ENCODE measurements around the gene AP1S2.

AP1S2 gene

DNA sequence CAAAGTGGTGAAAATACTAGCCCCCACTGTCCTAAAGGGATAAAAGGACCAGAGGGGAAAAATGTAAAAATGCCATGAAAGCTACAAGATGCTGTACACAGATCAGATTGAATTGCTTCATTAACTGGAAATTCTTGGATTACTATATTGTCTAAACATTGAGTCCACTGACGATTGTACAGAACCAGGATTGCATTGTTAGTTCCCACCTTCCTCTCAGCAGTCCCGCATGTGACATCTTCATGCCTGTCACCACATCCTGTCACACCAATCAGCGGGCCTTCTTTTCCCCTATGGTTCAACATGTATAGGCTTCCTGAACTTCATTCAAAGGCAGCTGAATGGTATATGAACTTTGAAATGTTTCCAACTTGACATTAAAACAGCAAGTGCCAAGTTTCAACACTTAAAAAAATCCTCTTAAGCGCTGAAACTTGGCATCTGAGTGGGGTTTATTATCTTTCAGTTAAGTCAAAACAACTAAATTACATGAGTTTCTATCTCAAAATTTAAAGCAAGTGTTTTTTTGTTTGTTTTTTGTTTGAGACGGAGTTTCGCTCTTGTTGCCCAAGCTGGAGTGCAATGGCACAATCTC is 39.7 kb downstream of the AP1S2 start:
- Histone ChIP-seq H3K9ac (ENCODE audit: low read depth in 1 of 2, low read length in 2 of 2) (no peak overlapping the region), H3K9me3 (ENCODE audit: control insufficient read depth in 2 of 2, low read length in 2 of 2) (no peaks in the 10 kb centered on the region), H3K27ac (ENCODE audit: low read depth in 2 of 2, low read length in 2 of 2) (no peak overlapping the region), H3K4me3 (ENCODE audit: low read length in 2 of 2) (no peak overlapping the region), H3K4me1 (ENCODE audit: control insufficient read depth in 2 of 2, insufficient read depth in 2 of 2, low read length in 2 of 2) (no peaks in the 10 kb centered on the region), H3K36me3 (ENCODE audit: control insufficient read depth in 2 of 2, insufficient read depth in 2 of 2, low read length in 2 of 2) (peaks cover 44 to 56% of the 10 kb centered on the region in 2 donors), H3K27me3 (ENCODE audit: control insufficient read depth in 2 of 2, insufficient read depth in 2 of 2, low read length in 2 of 2) (no peaks in the 10 kb centered on the region)

DNA sequence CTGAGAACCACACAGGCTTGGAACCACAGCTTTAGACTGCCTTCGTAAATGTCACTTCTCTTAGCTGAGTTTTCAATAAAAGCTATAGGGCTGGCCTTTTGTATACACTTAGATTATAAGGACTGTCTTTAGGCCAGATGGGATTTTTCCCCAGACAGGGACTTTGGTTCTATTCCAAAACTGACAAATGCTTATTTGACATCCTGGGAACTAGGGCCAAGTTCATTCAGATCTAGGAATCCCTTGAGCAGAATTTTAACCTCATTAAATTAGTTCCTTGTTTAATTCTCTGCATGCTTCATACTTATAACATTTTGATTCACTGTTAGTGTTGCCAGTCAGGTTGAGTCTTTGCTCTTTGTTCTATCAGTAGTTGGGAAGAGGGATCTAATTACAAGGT is 41.2 kb downstream of the AP1S2 start:
- H3K4me1 ChIP-seq (ENCODE audit: control insufficient read depth in 2 of 2, insufficient read depth in 2 of 2, low read length in 2 of 2): no peaks in the 10 kb centered on the region
- H3K36me3 ChIP-seq (ENCODE audit: control insufficient read depth in 2 of 2, insufficient read depth in 2 of 2, low read length in 2 of 2): peaks cover 49 to 62% of the 10 kb centered on the region in 2 donors
- no peak overlapping the region for H3K4me3 ChIP-seq (ENCODE audit: low read length in 2 of 2)
- no peaks in the 10 kb centered on the region for H3K9me3 ChIP-seq (ENCODE audit: control insufficient read depth in 2 of 2, low read length in 2 of 2)
- H3K9ac ChIP-seq (ENCODE audit: low read depth in 1 of 2, low read length in 2 of 2): no peak overlapping the region
- no peak overlapping the region for H3K27ac ChIP-seq (ENCODE audit: low read depth in 2 of 2, low read length in 2 of 2)
- H3K27me3 ChIP-seq (ENCODE audit: control insufficient read depth in 2 of 2, insufficient read depth in 2 of 2, low read length in 2 of 2): no peaks in the 10 kb centered on the region

DNA sequence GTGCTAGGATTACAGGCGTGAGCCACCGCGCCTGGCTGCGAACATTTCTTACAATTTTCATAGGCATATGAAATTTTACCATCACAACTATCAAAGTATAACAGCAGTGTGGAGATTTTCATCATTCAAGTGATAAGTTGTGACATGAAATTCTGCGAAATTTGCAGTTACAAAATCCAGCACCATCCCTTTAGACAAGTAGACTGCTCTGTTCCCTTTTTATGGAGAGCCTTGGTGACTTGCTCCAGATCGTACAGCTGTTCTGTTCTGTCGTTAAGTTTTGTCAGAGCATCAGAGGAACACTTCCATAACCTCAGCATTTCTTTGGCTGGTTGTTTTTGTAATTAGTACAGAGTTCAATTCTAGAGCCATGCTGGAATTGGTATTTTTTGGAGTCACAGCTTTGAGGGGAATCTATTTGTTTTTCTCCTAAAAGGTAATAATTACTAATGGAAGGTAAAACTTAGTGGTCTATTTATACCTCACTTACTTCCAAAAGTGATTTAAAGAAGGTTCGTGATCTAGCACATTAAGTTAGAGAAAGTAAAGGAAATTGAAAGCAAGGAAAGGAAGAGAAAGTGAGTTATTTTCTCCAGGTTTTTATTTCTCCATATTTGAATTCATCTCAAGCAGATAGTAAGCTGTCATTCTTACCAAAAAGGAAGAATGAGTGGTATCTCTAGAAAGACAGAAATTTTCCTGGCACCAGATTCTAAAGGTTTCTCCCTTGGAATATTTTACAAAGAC is 42.2 kb downstream of the AP1S2 start:
- peaks cover 45 to 54% of the 10 kb centered on the region in 2 donors for H3K36me3 ChIP-seq (ENCODE audit: control insufficient read depth in 2 of 2, insufficient read depth in 2 of 2, low read length in 2 of 2)

DNA sequence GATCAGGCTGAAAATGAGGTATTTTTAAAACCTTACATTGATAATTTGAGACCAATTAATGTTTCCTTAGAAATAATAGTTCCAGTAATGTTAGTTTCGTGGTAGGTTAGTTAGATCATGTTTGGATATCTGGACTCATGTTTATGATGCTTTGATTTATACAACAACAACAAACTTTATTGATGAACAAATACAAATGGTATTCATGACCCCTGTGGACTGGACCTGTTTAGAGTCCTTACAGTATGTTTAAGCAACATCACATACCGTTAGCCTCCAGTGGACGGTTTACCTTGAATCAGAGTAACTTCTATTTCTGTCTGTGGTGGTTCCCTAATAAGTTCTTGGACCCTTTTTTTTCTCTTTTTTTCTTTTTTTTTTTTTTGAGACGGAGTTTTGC is 46.4 kb downstream of the AP1S2 start:
- H3K4me1 ChIP-seq (ENCODE audit: control insufficient read depth in 2 of 2, insufficient read depth in 2 of 2, low read length in 2 of 2): no peaks in the 10 kb centered on the region
- no peak overlapping the region for H3K9ac ChIP-seq (ENCODE audit: low read depth in 1 of 2, low read length in 2 of 2)
- H3K36me3 ChIP-seq (ENCODE audit: control insufficient read depth in 2 of 2, insufficient read depth in 2 of 2, low read length in 2 of 2): peaks cover 39 to 44% of the 10 kb centered on the region in 2 donors

More for the DNA sequence above, 42.2 kb downstream of the AP1S2 start:
- Histone ChIP-seq H3K9me3 (ENCODE audit: control insufficient read depth in 2 of 2, low read length in 2 of 2) (no peaks in the 10 kb centered on the region), H3K4me1 (ENCODE audit: control insufficient read depth in 2 of 2, insufficient read depth in 2 of 2, low read length in 2 of 2) (no peaks in the 10 kb centered on the region), H3K27me3 (ENCODE audit: control insufficient read depth in 2 of 2, insufficient read depth in 2 of 2, low read length in 2 of 2) (no peaks in the 10 kb centered on the region), H3K4me3 (ENCODE audit: low read length in 2 of 2) (no peak overlapping the region), H3K9ac (ENCODE audit: low read depth in 1 of 2, low read length in 2 of 2) (no peak overlapping the region), H3K27ac (ENCODE audit: low read depth in 2 of 2, low read length in 2 of 2) (no peak overlapping the region)

DNA sequence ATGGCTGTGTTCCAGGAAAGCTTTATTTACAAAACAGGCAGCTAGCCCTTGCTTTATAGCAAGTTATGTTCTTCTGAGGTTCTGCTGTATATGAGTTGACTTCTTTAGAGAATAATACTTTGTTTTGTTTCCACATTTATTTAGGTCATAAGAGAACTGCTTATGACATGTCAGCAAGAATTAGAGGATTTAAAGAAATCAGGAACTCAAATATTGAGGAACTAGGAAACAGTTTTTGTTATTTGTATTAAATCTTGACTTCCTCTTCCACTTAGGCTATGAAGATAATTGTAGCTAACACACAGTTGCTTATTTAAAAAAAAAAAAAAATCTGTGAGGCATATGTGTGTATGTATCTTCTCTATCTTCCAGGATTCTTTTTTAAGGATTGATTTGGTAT is 50.0 kb downstream of the AP1S2 start:
- Histone ChIP-seq H3K9ac (ENCODE audit: low read depth in 1 of 2, low read length in 2 of 2) (no peak overlapping the region), H3K27me3 (ENCODE audit: control insufficient read depth in 2 of 2, insufficient read depth in 2 of 2, low read length in 2 of 2) (no peaks in the 10 kb centered on the region), H3K36me3 (ENCODE audit: control insufficient read depth in 2 of 2, insufficient read depth in 2 of 2, low read length in 2 of 2) (peaks cover 23 to 37% of the 10 kb centered on the region in 2 donors), H3K27ac (ENCODE audit: low read depth in 2 of 2, low read length in 2 of 2) (no peak overlapping the region), H3K9me3 (ENCODE audit: control insufficient read depth in 2 of 2, low read length in 2 of 2) (no peaks in the 10 kb centered on the region), H3K4me1 (ENCODE audit: control insufficient read depth in 2 of 2, insufficient read depth in 2 of 2, low read length in 2 of 2) (no peaks in the 10 kb centered on the region), H3K4me3 (ENCODE audit: low read length in 2 of 2) (no peak overlapping the region)

More for the DNA sequence above, 46.4 kb downstream of the AP1S2 start:
- Histone ChIP-seq H3K27ac (ENCODE audit: low read depth in 2 of 2, low read length in 2 of 2) (no peak overlapping the region), H3K9me3 (ENCODE audit: control insufficient read depth in 2 of 2, low read length in 2 of 2) (no peaks in the 10 kb centered on the region), H3K27me3 (ENCODE audit: control insufficient read depth in 2 of 2, insufficient read depth in 2 of 2, low read length in 2 of 2) (no peaks in the 10 kb centered on the region), H3K4me3 (ENCODE audit: low read length in 2 of 2) (no peak overlapping the region)

DNA sequence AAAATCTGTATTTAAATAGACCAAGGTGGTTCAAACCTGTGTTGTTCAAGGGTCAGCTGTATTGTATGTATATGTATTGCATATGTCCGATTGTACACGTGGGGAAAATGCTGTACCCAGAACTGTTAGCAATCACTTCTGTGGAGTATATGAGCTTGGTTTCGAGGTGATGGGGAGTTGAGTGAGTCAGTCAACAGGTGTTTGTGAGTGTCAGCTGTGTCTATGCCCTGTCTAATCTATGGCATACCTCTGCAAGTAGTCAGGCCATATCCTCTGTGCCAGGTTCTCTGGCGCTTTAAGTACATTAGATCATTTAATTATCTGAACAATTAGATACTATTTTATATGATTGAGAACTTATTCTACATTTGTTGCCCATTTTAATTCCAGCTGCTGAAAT is 56.9 kb downstream of the AP1S2 start:
- Histone ChIP-seq H3K27me3 (ENCODE audit: control insufficient read depth in 2 of 2, insufficient read depth in 2 of 2, low read length in 2 of 2) (no peaks in the 10 kb centered on the region), H3K36me3 (ENCODE audit: control insufficient read depth in 2 of 2, insufficient read depth in 2 of 2, low read length in 2 of 2) (peaks cover 13 to 22% of the 10 kb centered on the region in 2 donors), H3K9ac (ENCODE audit: low read depth in 1 of 2, low read length in 2 of 2) (no peak overlapping the region), H3K4me3 (ENCODE audit: low read length in 2 of 2) (no peak overlapping the region), H3K9me3 (ENCODE audit: control insufficient read depth in 2 of 2, low read length in 2 of 2) (no peaks in the 10 kb centered on the region), H3K4me1 (ENCODE audit: control insufficient read depth in 2 of 2, insufficient read depth in 2 of 2, low read length in 2 of 2) (no peaks in the 10 kb centered on the region), H3K27ac (ENCODE audit: low read depth in 2 of 2, low read length in 2 of 2) (no peak overlapping the region)

DNA sequence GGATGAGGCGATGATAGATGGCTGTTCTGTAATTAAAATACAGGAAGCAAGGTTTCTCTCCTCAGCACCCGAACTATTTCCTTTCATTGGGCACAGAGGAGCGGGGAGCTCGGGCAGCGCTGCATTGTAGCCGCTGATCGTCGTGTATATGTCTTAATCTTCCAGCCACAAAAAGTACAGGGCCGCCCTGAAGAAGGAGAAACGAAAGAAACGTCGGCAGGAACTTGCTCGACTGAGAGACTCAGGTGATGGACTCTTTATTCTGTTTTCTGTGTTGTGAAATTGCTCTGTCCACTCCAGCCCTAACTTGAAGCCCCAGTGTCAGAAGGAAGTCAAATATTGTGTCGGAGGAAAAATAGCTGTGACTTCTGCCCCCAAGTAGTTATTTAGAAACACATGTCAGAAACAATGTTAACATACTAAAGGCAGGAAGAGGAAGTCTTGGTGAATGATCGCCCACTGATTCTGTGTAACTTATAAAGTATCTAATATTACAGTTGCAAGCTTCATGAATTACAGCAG is 63.8 kb downstream of the AP1S2 start:
- H3K4me1 ChIP-seq (ENCODE audit: control insufficient read depth in 2 of 2, insufficient read depth in 2 of 2, low read length in 2 of 2): peaks cover 5 to 7% of the 10 kb centered on the region in 2 donors
- no peaks in the 10 kb centered on the region for H3K9me3 ChIP-seq (ENCODE audit: control insufficient read depth in 2 of 2, low read length in 2 of 2)
- H3K4me3 ChIP-seq (ENCODE audit: low read length in 2 of 2): peak overlapping the region; percentile 97
- H3K36me3 ChIP-seq (ENCODE audit: control insufficient read depth in 2 of 2, insufficient read depth in 2 of 2, low read length in 2 of 2): peaks cover 6 to 7% of the 10 kb centered on the region in 2 donors
- H3K27me3 ChIP-seq (ENCODE audit: control insufficient read depth in 2 of 2, insufficient read depth in 2 of 2, low read length in 2 of 2): no peaks in the 10 kb centered on the region
- H3K9ac ChIP-seq (ENCODE audit: low read depth in 1 of 2, low read length in 2 of 2): peak overlapping the region; percentile 84 to 90
- peak overlapping the region; percentile 89 to 91 for H3K27ac ChIP-seq (ENCODE audit: low read depth in 2 of 2, low read length in 2 of 2)

DNA sequence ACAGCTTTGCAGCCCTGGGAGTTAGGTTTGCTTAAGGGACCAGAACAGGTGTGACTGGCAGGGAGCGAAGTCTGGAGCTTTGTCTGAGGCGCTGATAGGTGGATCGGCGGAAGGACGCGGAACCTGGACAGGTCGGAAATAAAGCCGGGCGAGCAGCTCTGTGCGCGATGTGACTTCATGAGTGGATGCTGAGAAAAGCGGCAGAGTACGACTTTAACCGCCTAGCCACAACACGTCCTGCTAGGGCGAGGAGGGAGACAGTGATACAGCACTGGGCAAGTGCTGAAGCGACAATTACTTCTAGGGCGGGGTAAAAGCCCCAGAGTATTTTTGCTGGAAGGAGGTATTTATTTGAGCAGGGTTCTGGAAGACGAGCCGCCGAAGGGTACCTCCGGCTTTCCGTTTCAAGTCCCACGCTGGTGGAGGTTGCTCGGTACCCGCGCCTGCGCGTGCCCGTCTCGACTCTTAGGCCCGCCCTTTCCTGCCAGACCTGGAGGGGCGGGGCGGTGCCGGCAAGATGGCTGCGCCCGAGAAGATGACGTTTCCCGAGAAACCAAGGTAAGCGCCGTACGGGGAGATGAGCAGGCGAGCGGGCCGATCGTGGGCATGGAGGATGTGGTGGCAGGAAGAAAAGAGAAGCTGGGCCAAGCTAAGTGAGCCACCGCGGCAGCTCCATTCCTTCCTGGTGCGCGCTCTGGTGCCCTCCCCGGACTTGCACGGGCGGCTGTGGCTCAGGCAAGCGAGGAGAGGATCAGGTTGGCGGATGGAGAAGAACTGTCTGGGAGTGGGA is 64.4 kb downstream of the AP1S2 start, which contains the start of gene ZRSR2:
Gene ZRSR2 (plus strand): TSS at position 506 of the 790 bp plus-strand sequence. CDS start 12 bp downstream, at position 518.
- no peaks in the 10 kb centered on the region for H3K27me3 ChIP-seq (ENCODE audit: control insufficient read depth in 2 of 2, insufficient read depth in 2 of 2, low read length in 2 of 2)
- peak within 1 kb of the TSS; percentile 97 for H3K4me3 ChIP-seq (ENCODE audit: low read length in 2 of 2)
- H3K36me3 ChIP-seq (ENCODE audit: control insufficient read depth in 2 of 2, insufficient read depth in 2 of 2, low read length in 2 of 2): peaks cover 6 to 8% of the 10 kb centered on the region in 2 donors
- H3K27ac ChIP-seq (ENCODE audit: low read depth in 2 of 2, low read length in 2 of 2): peak within 1 kb of the TSS; percentile 89 to 91
- no peaks in the 10 kb centered on the region for H3K9me3 ChIP-seq (ENCODE audit: control insufficient read depth in 2 of 2, low read length in 2 of 2)
- peak within 1 kb of the TSS; percentile 90 for H3K9ac ChIP-seq (ENCODE audit: low read depth in 1 of 2, low read length in 2 of 2)
- H3K4me1 ChIP-seq (ENCODE audit: control insufficient read depth in 2 of 2, insufficient read depth in 2 of 2, low read length in 2 of 2): peaks cover 5 to 7% of the 10 kb centered on the region in 2 donors

DNA sequence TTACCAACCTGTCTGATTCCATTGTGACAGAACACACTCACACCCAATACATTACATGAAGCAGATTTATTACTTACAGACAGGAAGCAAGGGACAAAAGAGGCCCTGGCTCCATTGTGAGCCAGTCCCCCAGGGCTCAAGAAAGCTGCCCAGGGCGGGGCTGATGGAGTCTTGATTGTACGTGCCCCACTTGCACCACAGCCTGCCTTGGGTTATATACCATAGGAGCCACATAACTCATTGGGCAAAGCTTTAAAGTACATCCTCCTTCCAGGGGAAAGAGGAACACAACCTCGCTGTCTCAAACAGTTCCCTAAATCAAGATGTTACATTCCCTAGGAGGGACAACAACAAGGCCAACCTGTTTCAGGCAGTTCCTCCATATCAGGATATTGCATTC is 67.7 kb downstream of the AP1S2 start:
- no peak overlapping the region for H3K9ac ChIP-seq (ENCODE audit: low read depth in 1 of 2, low read length in 2 of 2)
- no peak overlapping the region for H3K27ac ChIP-seq (ENCODE audit: low read depth in 2 of 2, low read length in 2 of 2)
- no peak overlapping the region for H3K4me3 ChIP-seq (ENCODE audit: low read length in 2 of 2)
- no peaks in the 10 kb centered on the region for H3K27me3 ChIP-seq (ENCODE audit: control insufficient read depth in 2 of 2, insufficient read depth in 2 of 2, low read length in 2 of 2)
- H3K36me3 ChIP-seq (ENCODE audit: control insufficient read depth in 2 of 2, insufficient read depth in 2 of 2, low read length in 2 of 2): peaks cover 3 to 5% of the 10 kb centered on the region in 2 donors
- H3K9me3 ChIP-seq (ENCODE audit: control insufficient read depth in 2 of 2, low read length in 2 of 2): no peaks in the 10 kb centered on the region
- peaks cover 5 to 7% of the 10 kb centered on the region in 2 donors for H3K4me1 ChIP-seq (ENCODE audit: control insufficient read depth in 2 of 2, insufficient read depth in 2 of 2, low read length in 2 of 2)
